GM21619 (cell line): ENCODE results near the gene STARD13.
A peak's percentile ranks its signal among the peaks of the same experiment; 100 is the strongest.
"Not testable (repeated sequence)": the region's sequence is repeated elsewhere in the genome, so short reads cannot be mapped to it uniquely, and the experiment has no call there.

ENCODE experiments used
- ATAC-seq: cut with Tn5 transposase; IDR thresholded peaks from one replicate; pipeline ENCODE4 v1.9.1; 2021; ENCODE audit not compliant: unreplicated experiment

Gene STARD13

DNA sequence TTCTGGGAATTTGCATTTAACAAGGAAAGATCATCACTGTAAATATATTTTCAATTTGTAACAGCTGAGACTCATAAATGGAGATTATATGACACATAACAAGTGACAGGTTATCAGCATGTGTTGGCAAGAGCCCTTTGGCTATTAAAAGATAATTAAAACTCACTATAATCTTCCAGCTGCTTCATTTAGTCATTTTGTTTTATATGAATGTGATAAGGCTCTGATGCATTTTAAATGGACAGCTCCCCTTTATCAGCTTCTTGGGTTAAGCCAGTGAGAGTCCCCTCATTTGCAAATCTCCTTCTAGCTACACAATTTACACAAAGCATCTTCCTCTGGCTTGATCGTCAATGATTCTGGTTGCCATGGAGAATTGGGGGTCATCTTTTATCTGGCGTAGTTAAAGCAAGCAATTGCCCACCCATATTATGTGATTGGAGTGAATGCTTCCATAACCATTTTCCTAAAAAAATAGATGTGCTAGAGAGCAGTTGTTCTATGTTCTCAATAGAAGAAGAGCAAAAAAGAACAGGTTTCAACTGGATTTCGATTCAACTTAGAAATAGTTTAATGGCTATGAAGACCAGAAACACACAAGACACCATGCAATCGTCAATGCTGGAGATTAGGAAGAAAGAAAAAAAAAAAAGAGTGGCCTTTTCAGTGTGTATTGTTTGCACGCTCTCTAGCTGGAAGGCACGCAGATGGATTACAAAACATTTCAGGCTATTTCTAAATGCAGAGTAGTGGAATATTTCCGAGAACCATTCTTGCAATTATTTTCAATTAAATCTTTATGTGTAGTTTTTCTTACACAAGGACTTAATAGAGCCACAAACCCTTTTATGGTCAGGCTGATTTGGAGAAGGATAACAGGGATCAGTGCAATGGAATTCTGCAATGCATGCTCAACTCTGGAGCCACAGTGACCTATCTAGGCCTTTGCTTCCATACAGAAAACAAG lies 27.4 kb downstream of the STARD13 start:
- ATAC-seq = no peak

DNA sequence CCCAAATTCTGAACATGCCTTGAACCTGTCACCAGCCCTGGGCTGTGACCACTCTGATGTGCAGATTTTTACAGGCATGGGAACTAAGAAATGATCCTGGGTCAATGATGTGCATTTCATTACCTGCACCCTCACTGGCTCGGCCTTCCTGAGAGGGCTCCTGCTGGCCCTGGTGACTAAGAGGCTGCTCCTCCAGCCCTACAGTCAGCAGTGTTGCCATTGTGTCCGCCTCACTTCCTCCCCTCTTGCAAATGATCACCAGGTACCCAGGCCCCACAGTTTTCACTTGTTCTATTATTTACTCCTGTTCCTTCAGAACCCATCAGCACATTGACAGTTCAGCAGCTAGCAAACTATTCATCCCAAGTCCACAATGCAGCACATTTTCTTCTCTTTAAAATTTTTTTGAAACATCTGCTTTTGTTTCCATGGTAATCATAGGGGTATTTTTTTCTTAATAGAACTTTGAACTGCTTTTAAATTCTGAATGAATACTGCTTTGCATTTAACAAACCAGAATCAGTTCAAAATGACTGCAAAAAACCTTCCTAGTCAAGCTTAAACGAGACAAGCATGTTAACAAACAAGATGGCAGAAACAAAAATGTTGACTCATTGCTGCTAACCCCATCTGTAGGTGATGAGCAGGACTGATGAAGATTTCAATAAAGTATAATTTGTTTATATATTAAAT lies 29.3 kb downstream of the STARD13 start:
- no peak for ATAC-seq

DNA sequence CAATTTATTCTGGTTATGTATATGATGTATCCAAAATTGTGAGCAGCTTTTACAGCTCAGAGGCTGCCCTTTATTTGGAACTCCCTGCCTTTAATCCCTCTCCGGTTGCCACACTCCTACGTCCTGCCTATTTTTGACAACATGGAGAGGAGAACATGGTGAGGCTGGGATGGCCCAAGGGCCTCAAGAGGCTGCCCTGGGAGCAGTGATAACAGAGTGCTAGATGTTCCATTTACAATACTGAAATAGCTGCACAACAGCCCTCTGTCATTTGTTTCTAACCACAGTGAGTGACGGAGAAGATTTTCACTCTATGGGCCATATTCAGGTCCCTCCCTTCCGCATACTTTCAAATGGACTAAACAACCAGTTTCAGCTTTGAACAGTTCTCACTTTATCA lies 33.4 kb downstream of the STARD13 start:
- no peak for ATAC-seq

DNA sequence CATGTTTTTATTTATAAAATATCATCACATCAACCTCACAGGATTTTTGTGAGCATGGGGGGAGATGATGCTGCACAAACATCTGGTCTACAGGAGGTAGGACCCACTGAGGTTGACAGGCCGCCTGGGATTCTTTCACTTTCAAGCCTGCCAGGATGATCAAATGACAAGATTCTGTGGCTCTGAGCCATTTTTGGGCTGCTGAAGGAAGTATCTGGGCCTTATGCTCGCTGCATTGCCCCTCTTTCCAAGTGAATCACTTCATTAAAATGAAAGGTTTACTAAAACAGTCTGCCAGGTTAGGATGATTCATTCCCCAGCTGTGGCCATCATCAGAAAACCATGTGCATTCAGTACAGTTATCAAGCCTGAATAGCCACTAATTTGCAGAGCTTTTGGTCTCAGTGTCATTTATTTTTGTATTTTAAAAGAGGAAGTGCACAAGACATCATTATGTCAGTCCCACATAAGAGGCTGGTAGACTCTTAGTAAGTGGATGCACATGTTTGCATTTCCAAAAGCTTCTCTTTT lies 34.4 kb downstream of the STARD13 start:
- ATAC-seq = peak; percentile 77

DNA sequence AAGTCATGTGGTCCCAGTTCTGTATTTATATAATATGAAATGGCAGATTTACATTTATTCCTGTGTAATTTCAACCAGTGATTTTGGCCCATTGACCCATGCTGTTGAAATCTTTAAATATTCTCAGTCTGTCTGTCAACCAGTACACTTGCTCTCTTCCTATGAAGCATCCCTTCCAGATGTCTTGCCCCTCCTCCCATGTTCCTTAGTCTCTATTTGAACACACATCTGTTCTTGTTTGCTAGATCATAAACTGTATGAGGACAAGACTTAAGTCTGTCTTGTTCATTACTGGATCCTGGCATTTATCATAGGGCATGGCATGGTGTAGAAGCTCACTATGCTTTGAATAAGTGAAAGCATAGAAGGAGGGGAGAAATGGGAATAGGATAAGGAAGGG lies 34.9 kb downstream of the STARD13 start:
- ATAC-seq = no peak

GRCh38 chr13:33249894-33250293 lies 35.7 kb downstream of the STARD13 start:
- no peak for ATAC-seq

DNA sequence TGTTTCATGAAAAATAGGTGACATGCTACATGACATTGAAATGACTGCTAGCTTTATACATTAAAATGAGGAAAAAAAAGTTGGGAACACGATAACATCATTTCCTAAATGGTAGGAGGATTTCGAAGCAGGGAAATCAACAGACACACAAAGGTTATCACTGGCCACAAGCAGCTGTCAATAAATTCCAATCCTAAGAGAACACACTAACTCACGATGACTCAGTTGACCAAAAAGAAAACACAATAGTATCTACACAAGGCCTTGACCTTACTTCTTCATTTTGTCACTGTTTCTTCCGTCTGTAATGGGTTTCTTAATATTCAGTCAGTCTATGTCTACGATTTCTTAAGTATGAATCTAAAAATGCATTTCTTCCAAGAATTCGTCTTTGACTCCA lies 36.5 kb downstream of the STARD13 start:
- no peak for ATAC-seq

DNA sequence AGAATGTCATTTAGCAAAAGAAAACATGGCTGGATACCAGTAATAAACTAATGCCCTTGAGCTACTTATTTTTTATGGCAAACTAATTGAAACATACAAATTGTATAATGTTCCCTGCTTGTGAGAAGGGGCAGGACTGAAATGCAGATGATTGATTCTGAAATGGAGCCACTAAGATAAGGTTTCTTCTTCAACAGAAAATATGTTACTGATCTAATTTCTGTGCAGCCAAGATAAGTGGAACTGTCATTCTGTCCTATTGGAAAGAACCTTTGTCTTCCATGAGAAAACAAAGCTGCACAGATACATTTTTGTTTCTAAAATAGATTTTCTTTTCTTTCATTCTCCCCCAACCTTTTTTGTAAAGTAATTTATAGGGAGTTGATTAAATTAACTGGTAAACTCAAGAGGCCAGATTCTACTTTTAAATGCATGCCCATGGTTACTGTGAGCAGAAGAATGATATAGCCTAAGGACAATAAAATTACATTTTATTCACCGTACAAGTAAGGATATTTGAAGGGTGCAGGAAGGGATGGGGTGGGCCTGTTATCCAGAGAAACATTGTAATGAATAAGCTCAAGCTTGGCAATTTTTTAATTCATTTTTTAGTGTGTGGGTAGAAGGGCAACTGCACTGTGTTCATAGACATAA lies 39.9 kb downstream of the STARD13 start:
- ATAC-seq = no peak

DNA sequence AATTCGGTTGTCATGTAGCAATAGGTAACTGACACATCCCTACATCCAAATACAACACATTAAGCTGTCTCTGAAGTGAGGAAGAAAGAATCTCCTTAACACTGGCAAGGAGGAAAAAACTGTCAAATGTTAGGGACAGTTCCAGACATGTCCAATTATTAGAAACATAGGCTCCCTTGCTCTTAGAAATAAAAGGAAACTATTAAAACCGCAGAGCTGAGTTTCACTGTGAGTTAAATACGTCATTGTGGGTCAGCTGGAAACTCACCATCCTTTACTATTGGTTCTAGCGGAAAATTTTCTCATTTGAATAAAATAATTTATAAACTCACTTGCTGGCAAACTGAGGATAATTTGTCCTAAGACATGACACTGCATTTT lies 40.7 kb downstream of the STARD13 start:
- ATAC-seq = no peak

DNA sequence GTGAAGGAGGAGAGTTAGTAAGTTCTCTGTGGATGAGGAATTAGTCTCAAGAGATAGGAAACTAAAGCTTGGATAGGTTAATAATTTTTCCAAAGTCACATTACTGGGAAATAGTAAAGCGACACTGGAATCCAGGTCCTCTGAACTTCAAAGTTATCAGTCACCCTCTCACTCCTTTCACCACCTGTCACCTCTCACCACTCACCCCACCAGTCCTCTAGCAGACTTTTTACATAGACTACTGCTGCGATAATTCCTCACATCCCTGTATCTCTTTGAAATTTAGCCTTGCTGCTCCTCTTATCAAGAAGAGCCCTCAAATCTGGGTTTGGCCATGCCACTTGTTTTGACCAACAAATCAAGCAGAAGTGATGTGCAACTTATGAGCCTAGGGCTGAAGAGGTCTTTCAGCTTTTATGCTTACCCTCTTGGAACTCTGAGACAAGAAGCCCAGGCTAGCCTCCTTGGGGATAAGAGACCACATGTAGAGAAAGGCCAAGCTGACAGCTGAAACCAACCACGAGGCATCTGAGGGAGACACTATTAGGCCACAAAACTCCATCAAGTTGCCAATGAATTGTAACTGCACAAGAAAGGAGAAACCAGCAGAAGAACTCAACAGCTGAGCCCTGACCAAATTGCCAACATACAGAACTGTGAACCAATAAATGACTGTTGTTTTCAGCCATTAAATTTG lies 41.2 kb downstream of the STARD13 start:
- no peak for ATAC-seq

DNA sequence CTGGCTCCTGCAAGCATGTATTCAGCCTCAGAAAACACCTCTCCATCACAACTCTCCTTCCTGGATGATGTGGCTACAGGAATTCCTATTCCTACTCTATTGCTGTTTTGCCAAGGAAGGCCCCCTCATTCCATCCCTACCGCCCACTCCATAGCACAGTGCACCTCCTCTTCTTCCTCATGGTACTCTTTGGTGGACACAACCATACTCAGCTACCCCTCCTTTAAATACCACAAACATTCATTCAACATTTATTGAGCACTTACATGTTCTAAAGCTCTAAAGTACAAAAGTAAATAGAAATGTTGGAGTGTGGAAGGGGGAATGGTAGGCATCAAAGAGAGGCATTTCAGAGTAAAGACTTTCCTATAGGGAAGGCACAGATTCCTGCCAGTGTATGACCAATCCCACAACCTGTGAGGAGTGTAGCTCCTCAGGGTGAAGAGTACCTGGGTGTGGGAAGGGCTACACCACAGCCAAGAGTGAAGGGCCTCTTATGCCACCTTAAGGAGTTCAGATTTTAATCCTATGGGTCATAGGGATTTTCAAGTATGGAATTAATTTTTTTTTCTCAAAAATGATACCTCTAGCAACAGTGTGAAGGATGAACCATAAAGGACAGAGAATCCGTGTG lies 42.5 kb downstream of the STARD13 start:
- no peak for ATAC-seq

DNA sequence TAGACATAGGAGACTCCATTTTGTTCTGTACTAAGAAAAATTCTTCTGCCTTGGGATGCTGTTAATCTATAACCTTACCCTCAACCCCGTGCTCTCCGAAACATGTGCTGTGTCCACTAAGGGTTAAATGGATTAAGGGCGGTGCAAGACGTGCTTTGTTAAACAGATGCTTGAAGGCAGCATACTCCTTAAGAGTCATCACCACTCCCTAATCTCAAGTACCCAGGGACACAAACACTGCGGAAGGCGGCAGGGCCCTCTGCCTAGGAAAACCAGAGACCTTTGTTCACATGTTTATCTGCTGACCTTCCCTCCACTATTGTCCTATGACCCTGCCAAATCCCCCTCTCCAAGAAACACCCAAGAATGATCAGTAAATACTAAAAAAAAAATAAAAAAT lies 43.2 kb downstream of the STARD13 start:
- ATAC-seq = not testable (repeated sequence)

GRCh38 chr13:33236021-33236420 lies 49.5 kb downstream of the STARD13 start:
- ATAC-seq = no peak

DNA sequence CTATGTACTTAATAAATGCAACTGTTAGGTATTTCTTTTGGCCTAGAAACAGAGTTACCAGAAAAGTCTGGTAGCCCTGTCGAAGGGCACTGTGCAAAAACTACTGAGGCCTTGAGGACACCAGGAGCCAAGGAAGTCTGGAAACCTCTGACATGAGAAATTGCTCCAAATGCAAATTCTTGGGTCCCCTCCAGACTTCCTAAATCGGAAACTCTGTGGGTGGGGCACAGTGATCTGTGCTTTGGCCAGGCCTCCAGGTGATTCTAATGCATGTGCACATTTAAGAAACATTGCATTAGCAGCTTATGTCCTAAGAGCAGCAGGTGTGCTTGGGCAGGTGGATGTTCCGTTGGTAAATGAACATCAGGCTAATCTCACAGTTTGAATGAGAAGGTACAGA lies 50.0 kb downstream of the STARD13 start:
- no peak for ATAC-seq

GRCh38 chr13:33235078-33235477 lies 50.5 kb downstream of the STARD13 start:
- ATAC-seq = no peak

- ATAC-seq = no peak
Measured at GRCh38 chr13:33233547-33233946, 52.0 kb downstream of the STARD13 start.

GRCh38 chr13:33232883-33233282 lies 52.7 kb downstream of the STARD13 start:
- no peak for ATAC-seq

GRCh38 chr13:33231339-33231738 lies 54.2 kb downstream of the STARD13 start:
- ATAC-seq = no peak

DNA sequence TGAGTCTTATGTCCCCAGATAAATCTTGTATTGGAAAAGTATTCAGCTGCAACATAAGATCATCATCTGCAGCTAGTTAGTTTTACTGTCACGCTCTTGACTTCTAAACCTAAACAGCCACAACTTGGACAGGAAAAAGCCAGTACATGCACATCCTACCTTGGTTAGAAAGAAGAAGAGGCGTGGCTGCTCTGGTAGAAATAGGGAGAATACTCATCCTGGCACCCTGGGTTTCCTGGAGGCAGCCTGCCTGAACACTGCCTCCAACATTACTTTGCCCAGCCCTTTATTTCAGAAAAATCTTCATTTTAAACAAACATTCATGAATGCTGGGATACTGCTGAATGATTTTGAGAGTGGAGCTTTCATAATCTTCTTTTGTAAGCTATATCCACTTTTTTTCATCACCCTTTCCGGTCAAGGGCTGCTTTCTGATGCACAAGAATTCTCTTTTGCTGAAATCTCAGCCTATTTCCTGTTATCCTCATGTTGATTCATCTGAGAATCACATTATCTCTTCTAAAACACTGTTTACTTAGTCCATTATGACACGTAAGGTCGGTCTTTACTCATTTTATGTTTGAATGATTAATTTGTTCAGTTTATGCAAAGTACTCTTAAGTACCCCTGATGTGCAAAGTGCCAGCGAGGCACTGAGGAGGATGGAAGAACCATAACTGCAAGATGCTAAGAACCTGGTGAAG lies 55.2 kb downstream of the STARD13 start:
- no peak for ATAC-seq
